ENCODE measurements around the gene MARCHF10.

DNA sequence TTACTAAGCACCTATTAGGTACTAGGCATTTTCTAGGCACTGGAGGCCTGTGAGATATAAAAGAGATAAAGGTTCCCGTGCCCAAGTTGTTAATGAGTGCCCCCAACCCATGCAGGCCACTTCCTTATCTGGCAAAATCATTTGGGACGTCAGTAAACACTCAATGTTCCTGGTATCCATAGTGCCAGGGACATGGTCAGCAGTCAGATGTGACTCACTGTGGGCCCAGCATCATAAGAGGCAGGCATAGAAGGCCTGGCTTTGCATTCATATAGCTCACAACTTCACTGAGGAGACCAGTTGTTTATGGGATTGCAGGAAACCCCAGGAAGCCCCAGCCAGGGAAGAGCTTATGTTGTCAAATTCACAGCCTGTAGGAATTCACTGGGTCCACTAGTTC lies 99.5 kb downstream of the MARCHF10 start:
- TF ChIP-seq ZNF274 (IDR thresholded peaks at IDR 0.05; ENCODE audit: low read depth, low read length) = no peak
- TF ChIP-seq YY1 (IDR thresholded peaks at IDR 0.05; ENCODE audit: insufficient read depth, insufficient read length) = no peak
- no peak for TF ChIP-seq SUZ12 (IDR thresholded peaks at IDR 0.05; ENCODE audit: extremely low read depth, insufficient read depth, insufficient read length)

Data from NT2/D1 (cell line).